C4-2B (cell line): ENCODE measurements around the gene SLC13A2.

Experiments
- H3K27ac ChIP-seq: fragments of 450-650 bp; 2 replicates; pipeline ENCODE4 v1.5.1; 2017
- CTCF ChIP-seq: fragments of 450-650 bp; conservative IDR thresholded peaks from 2 replicates; pipeline ENCODE4 v1.5.1; 2017; ENCODE audit warnings: mild to moderate bottlenecking
- ZFX ChIP-seq: fragments of 450-650 bp; IDR thresholded peaks from 2 replicates; pipeline ENCODE4 v1.6.1; 2017

Gene SLC13A2

GRCh38 chr17:28540231-28540630, 66.8 kb downstream of the SLC13A2 start:
- no peak for TF ChIP-seq ZFX
- TF ChIP-seq CTCF = no peak
- H3K27ac ChIP-seq = no peak overlapping the region

- H3K27ac ChIP-seq = no peak overlapping the region
- TF ChIP-seq CTCF (no peak), ZFX (no peak)
Observed at GRCh38 chr17:28541439-28541838, 68.0 kb downstream of the SLC13A2 start.

DNA sequence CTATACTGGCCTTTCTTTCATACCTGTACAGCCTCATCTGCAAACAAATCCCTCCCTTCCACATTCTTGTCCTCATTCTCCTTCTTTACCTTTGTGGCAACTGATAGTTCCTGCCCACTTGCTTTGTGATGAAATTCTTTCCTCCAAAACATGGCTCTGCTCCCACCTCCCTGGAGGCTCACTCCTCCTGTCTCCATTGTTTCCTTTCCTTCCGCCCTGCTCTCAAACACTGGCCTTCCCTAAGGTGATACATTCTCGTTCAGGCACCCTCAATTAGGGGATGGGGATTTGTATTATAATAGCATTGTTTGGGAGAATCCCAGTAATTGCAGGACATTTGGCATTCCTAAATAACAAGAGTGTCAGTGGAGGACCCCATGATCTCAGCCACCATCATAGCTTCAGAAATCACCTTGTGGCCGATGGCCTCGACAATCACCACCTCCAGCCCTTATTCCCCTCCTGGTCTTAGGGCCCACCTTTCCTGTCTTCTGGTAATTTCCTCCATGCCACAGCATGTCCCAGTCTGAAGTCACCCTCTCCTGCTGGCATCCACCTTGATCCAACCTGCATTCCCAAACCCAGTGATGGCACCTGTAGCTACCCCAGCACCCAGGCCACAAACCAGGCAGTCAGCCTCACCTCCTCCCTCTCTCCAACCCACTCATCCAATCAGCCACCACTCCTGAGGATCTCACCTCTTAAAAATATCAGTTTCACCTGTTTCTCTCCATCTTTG, 71.1 kb downstream of the SLC13A2 start:
- H3K27ac ChIP-seq = no peak overlapping the region
- TF ChIP-seq ZFX = no peak
- no peak for TF ChIP-seq CTCF

GRCh38 chr17:28545141-28545503, 71.7 kb downstream of the SLC13A2 start:
- H3K27ac ChIP-seq = no peak overlapping the region
- TF ChIP-seq CTCF (no peak), ZFX (no peak)

- no peak overlapping the region for H3K27ac ChIP-seq
- no peak for TF ChIP-seq ZFX
- TF ChIP-seq CTCF = no peak
Observed at GRCh38 chr17:28545787-28546415, 72.5 kb downstream of the SLC13A2 start.

DNA sequence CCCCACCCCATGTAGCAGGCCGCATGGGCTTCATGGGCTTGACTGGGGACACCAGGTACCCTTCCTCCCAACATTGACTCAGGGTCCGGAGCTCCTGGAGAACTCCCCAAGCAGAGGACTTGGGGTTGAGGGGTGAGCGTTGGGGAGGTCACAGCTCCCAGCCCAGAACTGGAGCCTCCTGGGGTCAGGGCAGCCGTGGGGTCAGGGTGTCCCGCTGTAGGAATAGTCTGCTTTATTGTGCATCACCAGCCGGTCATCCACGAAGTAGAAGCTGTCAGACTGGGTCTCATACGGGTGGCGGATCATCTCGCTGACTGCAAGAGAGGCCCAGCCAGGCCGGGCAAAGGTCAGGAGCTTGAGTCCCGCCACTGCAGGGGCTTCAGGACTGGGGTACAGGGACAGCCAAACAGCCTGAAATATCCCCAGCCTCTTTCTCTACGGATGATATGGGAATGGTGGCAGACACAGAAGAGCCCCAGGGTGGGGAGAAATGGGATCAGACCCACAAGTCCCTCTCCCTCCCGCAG, 73.7 kb downstream of the SLC13A2 start:
- no peak overlapping the region for H3K27ac ChIP-seq

More for the DNA sequence above, 73.7 kb downstream of the SLC13A2 start:
- TF ChIP-seq CTCF (no peak), ZFX (no peak)
